Activated CD4-positive, alpha-beta T cell treated with anti-CD3 and anti-CD28 coated beads, Interleukin-2, amount 50 U/mL, for 24 hours (primary cell): ENCODE results near the gene TGFB1.
"Not testable (repeated sequence)": the region's sequence is repeated elsewhere in the genome, so short reads cannot be mapped to it uniquely, and the experiment has no call there.

Experiments used
- DNase-seq, 2 donors: peaks; one replicate each; pipeline ENCODE4 v3.0.0-alpha.2; 2020; ENCODE audit warnings: low read depth in 1 of 2, low spot score in 1 of 2

The TGFB1 gene

DNA sequence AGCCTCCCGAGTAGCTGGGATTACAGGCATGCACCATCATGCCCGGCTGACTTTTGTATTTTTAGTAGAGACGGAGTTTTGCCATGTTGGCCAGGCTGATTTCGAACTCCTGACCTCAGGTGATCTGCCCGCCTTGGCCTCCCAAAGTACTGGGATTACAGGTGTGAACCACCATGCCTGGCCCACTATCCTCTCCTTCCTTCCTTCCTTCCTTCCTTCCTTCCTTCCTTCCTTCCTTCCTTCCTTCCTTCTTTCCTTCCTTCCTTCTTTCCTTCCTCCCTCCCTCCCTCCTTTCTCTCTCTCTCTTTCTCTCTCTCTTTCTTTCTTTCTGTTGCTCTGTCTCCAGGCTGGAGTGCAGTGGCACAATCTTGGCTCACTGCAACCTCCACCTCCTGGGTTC is 17.4 kb upstream of the TGFB1 start:
- not testable (repeated sequence) for DNase-seq

DNA sequence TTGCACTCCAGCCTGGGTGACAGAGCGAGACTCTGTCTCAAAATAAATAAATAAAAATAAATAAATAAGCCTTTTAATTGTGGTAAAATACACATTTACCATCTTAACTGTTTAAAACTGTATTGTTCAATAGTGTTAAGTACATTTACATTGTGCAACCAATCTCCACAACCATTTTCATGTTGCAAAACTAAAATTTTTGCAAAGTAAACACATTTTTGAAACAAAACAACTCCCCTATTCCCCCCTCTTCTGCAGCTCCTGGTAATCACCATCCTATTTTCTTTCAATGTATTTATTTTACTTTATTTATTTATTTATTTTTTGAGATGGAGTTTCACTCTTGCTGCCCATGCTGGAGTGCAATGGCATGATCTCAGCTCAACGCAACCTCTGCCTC is 16.0 kb upstream of the TGFB1 start:
- DNase-seq: no peak

DNA sequence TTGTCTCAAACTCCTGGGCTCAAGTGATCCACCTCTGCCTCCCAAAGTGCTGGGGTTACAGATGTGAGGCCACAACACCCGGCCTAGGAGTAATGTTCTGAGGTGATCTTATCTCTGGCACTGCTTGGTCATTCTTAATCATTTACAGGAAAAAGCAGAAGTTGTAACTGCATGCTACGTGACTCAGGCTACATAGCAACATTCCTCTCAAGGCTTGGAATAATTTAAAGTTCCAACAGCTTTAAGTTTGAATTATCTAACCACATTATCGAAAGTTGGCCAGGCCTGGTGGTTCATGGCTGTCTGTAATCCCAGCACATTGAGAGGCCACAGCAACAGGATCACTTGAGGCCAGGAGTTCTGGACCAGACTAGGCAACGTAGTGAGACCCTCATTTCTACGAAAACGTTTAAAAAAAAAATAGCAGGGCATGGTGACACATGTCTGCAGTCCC is 14.2 kb upstream of the TGFB1 start:
- DNase-seq: no peak

GRCh38 chr19:41366089-41366488 is 12.4 kb upstream of the TGFB1 start:
- DNase-seq: no peak

- DNase-seq: no peak
Observed at GRCh38 chr19:41364524-41365391, 11.0 kb upstream of the TGFB1 start.

GRCh38 chr19:41363753-41364523 is 10.2 kb upstream of the TGFB1 start, which contains the start of gene B9D2:
B9D2 (minus strand) TSS chr19:41364149; CDS start chr19:41363519, 630 bp downstream.
- DNase-seq: peak; percentile 92 to 98

DNA sequence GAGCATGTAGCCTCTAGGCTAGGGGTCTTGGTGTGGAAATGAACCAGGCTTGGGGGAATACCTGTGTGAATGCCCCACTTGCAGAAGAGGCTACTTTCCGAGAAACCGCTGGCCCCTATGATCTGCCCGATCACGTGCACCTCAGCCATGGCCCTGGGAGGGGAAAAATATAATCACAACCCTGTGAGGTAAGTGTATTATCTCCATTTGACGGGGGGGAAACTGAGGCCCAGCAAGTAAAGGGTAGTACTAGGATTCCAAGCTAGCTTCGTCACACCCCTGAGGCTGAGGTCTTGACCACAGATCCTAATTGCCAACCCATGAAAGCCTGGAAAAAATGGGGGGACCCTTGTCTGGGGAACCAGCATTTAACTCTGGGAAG is 9.6 kb upstream of the TGFB1 start:
- no peak for DNase-seq

GRCh38 chr19:41362143-41362847 is 8.6 kb upstream of the TGFB1 start:
- no peak for DNase-seq

GRCh38 chr19:41359741-41360140 is 6.0 kb upstream of the TGFB1 start:
- no peak for DNase-seq

DNA sequence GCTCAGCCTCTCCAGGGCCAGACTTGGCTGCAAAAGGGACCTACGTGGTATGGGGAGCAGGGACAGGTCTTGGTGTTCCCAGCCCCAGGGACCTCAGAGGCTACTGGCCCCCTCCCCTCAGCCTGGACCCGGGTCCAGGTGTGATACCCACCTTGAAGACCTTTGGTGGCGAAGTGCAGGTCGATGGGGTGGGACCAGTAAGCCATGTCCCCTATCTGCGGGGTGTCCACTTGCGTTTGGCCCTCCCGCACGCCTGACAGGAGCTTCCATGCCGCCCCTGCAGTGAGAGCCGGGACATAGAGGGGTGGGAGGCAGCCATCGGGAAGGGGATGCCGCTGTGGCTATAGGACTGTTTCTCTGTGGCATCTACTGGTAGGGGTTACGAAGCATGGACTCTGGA is 4.0 kb upstream of the TGFB1 start:
- no peak for DNase-seq

GRCh38 chr19:41356984-41357739 is 3.4 kb upstream of the TGFB1 start:
- DNase-seq: no peak

GRCh38 chr19:41355802-41356201 is 2.1 kb upstream of the TGFB1 start:
- no peak for DNase-seq

DNA sequence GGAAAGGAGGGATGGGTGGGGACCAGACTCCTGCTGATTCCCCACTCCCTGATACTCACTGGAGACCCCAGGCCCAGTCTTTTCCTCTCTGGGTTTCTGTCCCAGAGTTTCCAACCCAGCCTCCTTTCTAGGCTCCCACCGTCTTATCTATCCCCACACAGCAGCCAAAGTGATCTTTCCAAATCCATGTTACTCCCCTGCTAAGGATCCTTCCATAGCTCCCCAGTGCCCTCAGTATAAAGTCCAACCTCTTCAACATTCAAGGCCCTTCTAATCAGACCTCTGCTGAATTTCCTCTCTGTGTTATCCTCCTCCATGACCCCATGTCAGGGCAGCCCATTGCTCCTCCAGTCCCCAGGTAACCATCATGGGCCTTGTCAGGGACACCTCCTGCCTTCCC is 1.3 kb upstream of the TGFB1 start:
- no peak for DNase-seq

- no peak for DNase-seq
Observed at GRCh38 chr19:41354343-41354953, 726 bp upstream of the TGFB1 start.

DNA sequence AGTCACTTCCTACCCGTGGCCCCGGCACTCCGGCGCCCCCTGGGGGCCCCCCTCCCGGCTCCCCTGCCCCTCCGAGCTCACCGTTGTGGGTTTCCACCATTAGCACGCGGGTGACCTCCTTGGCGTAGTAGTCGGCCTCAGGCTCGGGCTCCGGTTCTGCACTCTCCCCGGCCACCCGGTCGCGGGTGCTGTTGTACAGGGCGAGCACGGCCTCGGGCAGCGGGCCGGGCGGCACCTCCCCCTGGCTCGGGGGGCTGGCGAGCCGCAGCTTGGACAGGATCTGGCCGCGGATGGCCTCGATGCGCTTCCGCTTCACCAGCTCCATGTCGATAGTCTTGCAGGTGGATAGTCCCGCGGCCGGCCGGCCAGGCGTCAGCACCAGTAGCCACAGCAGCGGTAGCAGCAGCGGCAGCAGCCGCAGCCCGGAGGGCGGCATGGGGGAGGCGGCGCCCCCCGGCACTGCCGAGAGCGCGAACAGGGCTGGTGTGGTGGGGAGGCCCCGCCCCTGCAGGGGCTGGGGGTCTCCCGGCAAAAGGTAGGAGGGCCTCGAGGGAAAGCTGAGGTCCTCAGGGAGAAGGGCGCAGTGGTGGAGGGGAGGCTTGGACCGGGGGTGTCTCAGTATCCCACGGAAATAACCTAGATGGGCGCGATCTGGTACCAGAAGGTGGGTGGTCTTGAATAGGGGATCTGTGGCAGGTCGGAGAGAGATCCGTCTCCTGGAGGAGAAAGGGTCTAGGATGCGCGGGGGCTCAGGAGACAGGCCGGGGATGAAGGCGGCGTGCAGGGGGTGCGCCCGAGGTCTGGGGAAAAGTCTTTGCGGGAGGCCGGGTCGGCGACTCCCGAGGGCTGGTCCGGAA is 885 bp downstream of the TGFB1 start:
- peak; percentile 60 to 68 for DNase-seq

GRCh38 chr19:41352279-41352608 is 1.5 kb downstream of the TGFB1 start:
- no peak for DNase-seq

DNA sequence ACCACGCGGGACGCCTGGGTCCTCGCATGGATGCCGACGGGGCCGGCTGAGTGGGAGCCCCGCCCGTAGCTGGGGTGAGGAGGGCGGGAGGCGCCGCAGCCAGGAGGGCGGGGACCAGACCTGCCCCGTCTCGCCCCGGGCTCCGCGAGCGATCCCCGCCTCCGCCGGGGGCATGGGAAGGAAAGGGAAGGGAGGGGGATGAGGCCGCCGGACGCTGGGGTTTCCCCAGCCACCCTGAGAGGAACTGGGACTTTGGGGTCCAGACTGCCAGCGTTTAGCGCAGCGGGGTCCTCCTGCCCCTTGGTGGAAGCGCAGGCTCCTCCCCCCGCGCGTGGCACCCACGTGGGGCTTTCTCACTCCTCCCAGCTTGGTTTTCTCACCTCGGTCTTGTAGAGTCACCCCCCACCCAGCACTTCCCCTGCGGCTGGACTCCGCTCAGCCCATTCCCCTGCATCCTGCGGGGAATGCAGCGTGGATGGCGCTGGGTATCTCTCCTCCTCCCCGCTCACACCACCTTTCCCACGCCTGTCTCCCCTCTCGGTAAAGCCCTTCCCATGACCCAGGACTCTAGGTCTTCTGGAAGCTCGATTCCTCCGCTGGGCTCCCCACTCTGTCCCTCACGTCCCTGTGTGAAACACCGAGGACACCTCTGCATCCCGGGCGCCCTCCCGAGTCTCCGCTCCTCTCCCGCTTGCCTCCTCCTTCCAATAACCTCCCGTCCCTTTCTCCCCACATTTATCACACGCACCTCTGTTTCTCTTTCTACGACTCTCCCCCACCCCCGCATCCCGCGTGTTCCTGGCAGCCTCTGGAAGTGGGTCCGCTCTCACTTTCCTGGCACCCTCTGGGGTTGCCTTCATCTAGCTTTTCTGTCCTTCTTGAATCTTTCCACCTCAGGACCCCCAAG is 2.1 kb downstream of the TGFB1 start:
- peak; percentile 64 to 81 for DNase-seq

- DNase-seq: no peak
Observed at GRCh38 chr19:41350735-41351338, 2.9 kb downstream of the TGFB1 start.
